GM12892 (cell line): ENCODE measurements around the gene ZFHX3.

Experiments
- POLR2A ChIP-seq: IDR thresholded peaks from 2 replicates; pipeline ENCODE4 v1.6.1; 2011; ENCODE audit warnings: low read depth, low read length, control low read depth
- POLR2AphosphoS5 ChIP-seq: IDR thresholded peaks from 2 replicates; pipeline ENCODE4 v1.6.1; 2011; ENCODE audit warnings: low read depth, low read length, control low read depth
- TAF1 ChIP-seq: IDR thresholded peaks from 2 replicates; pipeline ENCODE4 v1.6.1; 2011; ENCODE audit warnings: low read depth, mild to moderate bottlenecking, control low read depth, low read length, borderline replicate concordance

GRCh38 chr16:72947379-72948237 is 100.3 kb downstream of the ZFHX3 start:
- no peak for TF ChIP-seq POLR2A
- no peak for TF ChIP-seq POLR2AphosphoS5
- TF ChIP-seq TAF1: no peak
